Measurements from ENCODE around the gene NTRK3.

The NTRK3 gene

GRCh38 chr15:88288661-88289060, 32.1 kb upstream of the NTRK3 start:
- TF ChIP-seq CTCF (IDR thresholded peaks at IDR 0.05; ENCODE audit: low read depth, low read length), result no peak
- no peak for DNase-seq (ENCODE audit: extremely low read depth, low read depth)

GRCh38 chr15:88288206-88288605, 31.7 kb upstream of the NTRK3 start:
- DNase-seq (ENCODE audit: extremely low read depth, low read depth), result no peak
- TF ChIP-seq CTCF (IDR thresholded peaks at IDR 0.05; ENCODE audit: low read depth, low read length), result no peak

GRCh38 chr15:88284318-88284998, 27.9 kb upstream of the NTRK3 start:
- TF ChIP-seq CTCF (IDR thresholded peaks at IDR 0.05; ENCODE audit: low read depth, low read length), result no peak

GRCh38 chr15:88282614-88283013, 26.1 kb upstream of the NTRK3 start:
- no peak for DNase-seq (ENCODE audit: extremely low read depth, low read depth)
- TF ChIP-seq CTCF (IDR thresholded peaks at IDR 0.05; ENCODE audit: low read depth, low read length), result no peak

More at GRCh38 chr15:88284318-88284998, 27.9 kb upstream of the NTRK3 start:
- no peak for DNase-seq (ENCODE audit: extremely low read depth, low read depth)

- no peak for DNase-seq (ENCODE audit: extremely low read depth, low read depth)
- no peak for TF ChIP-seq CTCF (IDR thresholded peaks at IDR 0.05; ENCODE audit: low read depth, low read length)
Measured at GRCh38 chr15:88276821-88277410, 20.4 kb upstream of the NTRK3 start.

GRCh38 chr15:88275804-88276203, 19.3 kb upstream of the NTRK3 start:
- no peak for TF ChIP-seq CTCF (IDR thresholded peaks at IDR 0.05; ENCODE audit: low read depth, low read length)
- DNase-seq (ENCODE audit: extremely low read depth, low read depth), result no peak

GRCh38 chr15:88274553-88275460, 18.3 kb upstream of the NTRK3 start:
- peak; percentile 7 for DNase-seq (ENCODE audit: extremely low read depth, low read depth)
- peak; percentile 90 for TF ChIP-seq CTCF (IDR thresholded peaks at IDR 0.05; ENCODE audit: low read depth, low read length)

Data from AG09319 (cell line).